ENCODE results near the gene RBM10. TPM values are rescaled to one million over a fixed set of nuclear protein-coding genes. Genes with fewer than 3 reads are reported as not detected.
"Not testable (repeated sequence)": the region's sequence is repeated elsewhere in the genome, so short reads cannot be mapped to it uniquely, and the experiment has no call there.

RBM10 gene
- total and polyA plus RNA-seq, 7 experiments from 2014 or later: 24.6 to 55.6 (median 37.0) TPM

- H3K27me3 Mint-ChIP-seq: not testable (repeated sequence)
These were observed 28.4 kb upstream of the RBM10 start for GRCh38 chrX:47116551-47117110.

GRCh38 chrX:47124466-47124865, 20.6 kb upstream of the RBM10 start:
- H3K9me3 Mint-ChIP-seq; H3K4me3 Mint-ChIP-seq; H3K36me3 ChIP-seq (ENCODE audit: control insufficient read depth in 2 of 3, insufficient read depth in 3 of 3, low read length in 3 of 3); ATAC-seq; POLR2A ChIA-PET; H3K27ac ChIP-seq (ENCODE audit: low read depth, low read length); intact Hi-C loops (cut with micrococcal nuclease); H3K27me3 Mint-ChIP-seq; H3K9me3 ChIP-seq (ENCODE audit: control insufficient read depth in 2 of 3, low read length in 3 of 3); H3K27me3 ChIP-seq (ENCODE audit: control insufficient read depth in 2 of 2, insufficient read depth in 2 of 2, low read length in 2 of 2); CTCF ChIA-PET; H3K27ac Mint-ChIP-seq; H3K4me1 ChIP-seq (ENCODE audit: control insufficient read depth in 2 of 2, insufficient read depth in 2 of 2, low read length in 2 of 2); H3K4me3 ChIP-seq (ENCODE audit: low read length); DNase-seq; H3K4me1 Mint-ChIP-seq; H3K36me3 Mint-ChIP-seq: not testable (repeated sequence)

More at GRCh38 chrX:47116551-47117110, 28.4 kb upstream of the RBM10 start:
- H3K27me3 ChIP-seq (ENCODE audit: control insufficient read depth in 2 of 2, insufficient read depth in 2 of 2, low read length in 2 of 2); intact Hi-C loops (cut with micrococcal nuclease); DNase-seq; H3K36me3 ChIP-seq (ENCODE audit: control insufficient read depth in 2 of 3, insufficient read depth in 3 of 3, low read length in 3 of 3); CTCF ChIA-PET; POLR2A ChIA-PET; H3K36me3 Mint-ChIP-seq; H3K4me3 Mint-ChIP-seq; H3K4me1 ChIP-seq (ENCODE audit: control insufficient read depth in 2 of 2, insufficient read depth in 2 of 2, low read length in 2 of 2); H3K4me3 ChIP-seq (ENCODE audit: low read length); H3K27ac ChIP-seq (ENCODE audit: low read depth, low read length); H3K9me3 ChIP-seq (ENCODE audit: control insufficient read depth in 2 of 3, low read length in 3 of 3); ATAC-seq; H3K4me1 Mint-ChIP-seq; H3K27ac Mint-ChIP-seq: not testable (repeated sequence)
- peaks cover 0 to 11% (median 0%) of the 10 kb centered on the region in 11 donors for H3K9me3 Mint-ChIP-seq

DNA sequence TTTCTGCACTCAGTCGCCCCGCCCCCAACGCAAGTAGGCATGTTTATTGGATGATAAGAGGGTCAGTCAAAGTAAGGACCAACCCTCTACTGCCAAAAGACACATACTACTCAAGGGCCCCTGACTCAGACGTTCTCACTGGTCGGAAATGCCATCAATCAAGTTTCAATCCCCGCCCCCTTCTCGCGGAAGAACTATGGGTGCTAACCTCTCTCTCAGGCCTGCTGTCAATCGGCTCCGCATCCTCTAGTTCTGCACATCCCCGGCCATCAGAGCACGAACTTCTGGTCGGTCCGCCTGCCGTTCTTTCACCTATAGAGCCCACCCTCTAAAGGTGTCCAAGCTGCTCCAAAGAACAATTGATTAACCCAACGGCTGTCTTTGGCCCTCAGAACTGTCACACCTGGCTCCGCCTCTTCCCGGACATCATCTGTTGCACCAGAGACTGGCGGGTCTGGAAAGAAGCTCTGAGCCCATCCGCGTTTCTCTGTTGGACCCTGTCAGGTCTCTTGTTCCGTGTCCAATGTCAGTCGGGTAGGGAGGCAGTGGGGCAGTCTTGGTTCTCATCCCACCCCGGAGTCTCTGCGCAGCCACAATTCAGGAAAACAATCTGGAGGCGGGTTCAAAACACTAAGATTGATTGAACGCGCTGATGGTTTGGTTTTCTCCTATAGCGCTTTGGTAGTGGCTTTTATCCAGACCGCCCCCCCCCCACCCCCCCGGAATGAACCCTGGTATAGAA, 15.7 kb upstream of the RBM10 start:
- Histone ChIP-seq H3K27me3 (ENCODE audit: control insufficient read depth in 2 of 2, insufficient read depth in 2 of 2, low read length in 2 of 2) (no peaks in the 10 kb centered on the region), H3K4me1 (ENCODE audit: control insufficient read depth in 2 of 2, insufficient read depth in 2 of 2, low read length in 2 of 2) (no peaks in the 10 kb centered on the region), H3K36me3 (ENCODE audit: control insufficient read depth in 2 of 3, insufficient read depth in 3 of 3, low read length in 3 of 3) (no peaks in the 10 kb centered on the region), H3K9me3 (ENCODE audit: control insufficient read depth in 2 of 3, low read length in 3 of 3) (no peaks in the 10 kb centered on the region), H3K27ac (ENCODE audit: low read depth, low read length) (peak overlapping the region; percentile 72), H3K4me3 (ENCODE audit: low read length) (peak overlapping the region; percentile 95)
- Mint-ChIP-seq H3K4me1 (peaks cover 0 to 7% (median 4%) of the 10 kb centered on the region in 7 donors), H3K27ac (peak overlapping the region; percentile 93 to 99 (median 97)), H3K4me3 (peak overlapping the region; percentile 76 to 100 (median 97)), H3K9me3 (no peaks in the 10 kb centered on the region), H3K36me3 (no peaks in the 10 kb centered on the region), H3K27me3 (no peaks in the 10 kb centered on the region)
- ATAC-seq: peak; percentile 99
- POLR2A ChIA-PET: interaction anchor here (0.6 to 3.8 kb wide), 7 partner anchors 7 to 525 kb away, joined by 3 to 33 read pairs (median 3); partner anchors contain the start of genes NDUFB11 and RBM10
- CTCF ChIA-PET: interaction anchor here (1.1 kb wide), 1 partner anchor 16 kb away, joined by 3 read pairs; the partner anchor contains the start of genes NDUFB11 and RBM10
- intact Hi-C loops (cut with micrococcal nuclease): loop anchor here (1.0 to 5.0 kb wide), 6 partner anchors 15 to 529 kb away; partner anchors contain the start of genes UBA1 (in 2 of the 2), CDK16 (in 1 of the 2), NDUFB11 (in 1 of the 2) and RBM10 (in 1 of the 2)
- DNase-seq: peak; percentile 74 to 94 (median 90)

DNA sequence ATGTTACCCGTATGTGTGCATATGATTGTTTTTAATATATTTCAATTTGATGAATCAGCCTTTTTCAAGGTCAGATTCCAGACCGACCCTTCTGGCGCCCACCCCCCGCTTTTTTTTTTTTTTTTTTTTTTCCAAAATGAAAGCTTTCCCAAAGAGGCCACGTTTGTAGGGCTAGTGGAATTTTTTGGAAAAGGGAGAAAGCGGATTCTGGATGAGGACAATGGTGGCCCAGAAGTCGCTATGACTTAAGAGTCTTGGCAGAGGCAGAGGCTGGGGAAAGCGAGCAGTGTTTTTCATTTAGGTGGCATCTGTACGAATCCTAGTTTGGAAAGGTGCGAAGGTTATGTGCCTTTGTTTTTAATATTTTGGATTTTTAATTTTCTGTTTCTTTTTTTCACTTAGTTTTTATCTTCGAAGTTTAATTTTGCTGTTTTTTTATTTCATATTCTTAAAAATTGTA, 15.1 kb upstream of the RBM10 start:
- H3K4me3 Mint-ChIP-seq: peak overlapping the region; percentile 59 to 99 (median 96)
- Histone ChIP-seq H3K4me1 (ENCODE audit: control insufficient read depth in 2 of 2, insufficient read depth in 2 of 2, low read length in 2 of 2) (no peaks in the 10 kb centered on the region), H3K27me3 (ENCODE audit: control insufficient read depth in 2 of 2, insufficient read depth in 2 of 2, low read length in 2 of 2) (no peaks in the 10 kb centered on the region), H3K4me3 (ENCODE audit: low read length) (no peak overlapping the region), H3K27ac (ENCODE audit: low read depth, low read length) (peak overlapping the region; percentile 72), H3K9me3 (ENCODE audit: control insufficient read depth in 2 of 3, low read length in 3 of 3) (no peaks in the 10 kb centered on the region), H3K36me3 (ENCODE audit: control insufficient read depth in 2 of 3, insufficient read depth in 3 of 3, low read length in 3 of 3) (no peaks in the 10 kb centered on the region)
- intact Hi-C loops (cut with micrococcal nuclease): loop anchor here (1.0 to 5.0 kb wide), 6 partner anchors 14 to 529 kb away; partner anchors contain the start of genes UBA1 (in 2 of the 2), CDK16 (in 1 of the 2), NDUFB11 (in 1 of the 2) and RBM10 (in 1 of the 2)
- CTCF ChIA-PET: interaction anchor here (1.1 kb wide), 1 partner anchor 15 kb away, joined by 3 read pairs; the partner anchor contains the start of genes NDUFB11 and RBM10
- no peaks in the 10 kb centered on the region for H3K36me3 Mint-ChIP-seq
- ATAC-seq (no peak), DNase-seq (peak in 1 of 9 donors; percentile 1)
- H3K4me1 Mint-ChIP-seq: peaks cover 0 to 7% (median 4%) of the 10 kb centered on the region in 7 donors
- POLR2A ChIA-PET: interaction anchor here (0.6 to 3.8 kb wide), 4 partner anchors 15 to 394 kb away, joined by 3 to 33 read pairs (median 4); partner anchors contain the start of genes NDUFB11 and RBM10
- peak overlapping the region in 7 of 9 donors; percentile 9 to 98 (median 93) for H3K27ac Mint-ChIP-seq
- H3K9me3 Mint-ChIP-seq: no peaks in the 10 kb centered on the region
- H3K27me3 Mint-ChIP-seq: no peaks in the 10 kb centered on the region

DNA sequence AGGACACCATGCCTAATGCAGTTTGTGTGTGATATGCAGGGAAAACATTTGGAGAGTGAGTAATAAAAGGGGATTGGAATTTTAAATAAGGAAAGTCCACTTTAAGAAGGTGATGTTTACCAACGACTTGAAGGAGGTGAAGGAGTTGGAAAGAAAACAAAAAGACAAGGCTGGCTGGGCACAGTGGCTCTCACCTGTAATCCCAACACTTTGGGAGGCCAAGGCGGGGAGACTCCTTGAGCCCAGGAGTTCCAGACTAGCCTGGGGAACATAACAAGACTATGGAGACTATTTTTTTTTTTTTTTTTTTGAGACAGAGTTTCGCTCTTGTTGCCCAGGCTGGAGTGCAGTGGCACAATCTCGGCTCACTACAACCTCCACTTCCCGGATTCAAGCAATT, 11.5 kb upstream of the RBM10 start:
- Histone ChIP-seq H3K36me3 (ENCODE audit: control insufficient read depth in 2 of 3, insufficient read depth in 3 of 3, low read length in 3 of 3) (no peaks in the 10 kb centered on the region), H3K9me3 (ENCODE audit: control insufficient read depth in 2 of 3, low read length in 3 of 3) (no peaks in the 10 kb centered on the region), H3K4me3 (ENCODE audit: low read length) (no peak overlapping the region), H3K4me1 (ENCODE audit: control insufficient read depth in 2 of 2, insufficient read depth in 2 of 2, low read length in 2 of 2) (no peaks in the 10 kb centered on the region), H3K27me3 (ENCODE audit: control insufficient read depth in 2 of 2, insufficient read depth in 2 of 2, low read length in 2 of 2) (no peaks in the 10 kb centered on the region), H3K27ac (ENCODE audit: low read depth, low read length) (no peak overlapping the region)
- no peaks in the 10 kb centered on the region for H3K9me3 Mint-ChIP-seq
- ChIA-PET POLR2A (interaction anchor here (0.6 to 2.2 kb wide), 2 partner anchors 11 to 12 kb away, joined by 3 to 10 read pairs; partner anchors contain the start of genes NDUFB11 and RBM10), CTCF (no interaction called here)
- no peaks in the 10 kb centered on the region for H3K27me3 Mint-ChIP-seq
- H3K36me3 Mint-ChIP-seq: no peaks in the 10 kb centered on the region
- peaks cover 0 to 7% (median 4%) of the 10 kb centered on the region in 7 donors for H3K4me1 Mint-ChIP-seq
- intact Hi-C loops (cut with micrococcal nuclease): no loop called here
- no peak for DNase-seq
- H3K27ac Mint-ChIP-seq: no peak overlapping the region
- H3K4me3 Mint-ChIP-seq: no peak overlapping the region
- ATAC-seq: no peak

- ATAC-seq; H3K36me3 Mint-ChIP-seq; H3K27me3 Mint-ChIP-seq; H3K4me3 ChIP-seq (ENCODE audit: low read length); H3K36me3 ChIP-seq (ENCODE audit: control insufficient read depth in 2 of 3, insufficient read depth in 3 of 3, low read length in 3 of 3); H3K9me3 ChIP-seq (ENCODE audit: control insufficient read depth in 2 of 3, low read length in 3 of 3); DNase-seq; H3K4me3 Mint-ChIP-seq; intact Hi-C loops (cut with micrococcal nuclease); CTCF ChIA-PET; H3K9me3 Mint-ChIP-seq; H3K4me1 ChIP-seq (ENCODE audit: control insufficient read depth in 2 of 2, insufficient read depth in 2 of 2, low read length in 2 of 2); H3K4me1 Mint-ChIP-seq; H3K27ac ChIP-seq (ENCODE audit: low read depth, low read length); H3K27me3 ChIP-seq (ENCODE audit: control insufficient read depth in 2 of 2, insufficient read depth in 2 of 2, low read length in 2 of 2): not testable (repeated sequence)
- POLR2A ChIA-PET: interaction anchor here (2.2 kb wide), 1 partner anchor 9 kb away, joined by 10 read pairs; the partner anchor contains the start of genes NDUFB11 and RBM10
- peak overlapping the region in 1 of 9 donors; percentile 33 for H3K27ac Mint-ChIP-seq
These were observed 9.4 kb upstream of the RBM10 start for GRCh38 chrX:47135650-47136049.

Data from naive thymus-derived CD4-positive, alpha-beta T cell (primary cell).